ENCODE measurements around the gene PRKN.

GRCh38 chr6:161837854-161838253 lies 889.7 kb downstream of the PRKN start:
- TF ChIP-seq CTCF (IDR thresholded peaks at IDR 0.05; ENCODE audit: poor library complexity, severe bottlenecking): no peak
- no peak for TF ChIP-seq RAD21 (conservative IDR thresholded peaks at IDR 0.05)
- no peak for TF ChIP-seq TAF1 (IDR thresholded peaks at IDR 0.05; ENCODE audit: low read depth)
- no peak for TF ChIP-seq EZH2 (IDR thresholded peaks at IDR 0.05; ENCODE audit: borderline replicate concordance, insufficient read depth, low read length, poor library complexity, severe bottlenecking)
- no peak for TF ChIP-seq POLR2AphosphoS5 (IDR thresholded peaks at IDR 0.05)

Data from neural cell (in vitro differentiated cells).